ENCODE data around the gene PILRB.
"Not testable (repeated sequence)": the region's sequence is repeated elsewhere in the genome, so short reads cannot be mapped to it uniquely, and the experiment has no call there.

PILRB gene

GRCh38 chr7:100358027-100358856 lies at the start of gene PILRB:
PILRB (plus strand) TSS chr7:100358117; CDS start chr7:100358303, 186 bp downstream.
- DNase-seq: no peak

- not testable (repeated sequence) for DNase-seq
Measured at GRCh38 chr7:100318329-100318728, 39.6 kb upstream of the PILRB start.

DNA sequence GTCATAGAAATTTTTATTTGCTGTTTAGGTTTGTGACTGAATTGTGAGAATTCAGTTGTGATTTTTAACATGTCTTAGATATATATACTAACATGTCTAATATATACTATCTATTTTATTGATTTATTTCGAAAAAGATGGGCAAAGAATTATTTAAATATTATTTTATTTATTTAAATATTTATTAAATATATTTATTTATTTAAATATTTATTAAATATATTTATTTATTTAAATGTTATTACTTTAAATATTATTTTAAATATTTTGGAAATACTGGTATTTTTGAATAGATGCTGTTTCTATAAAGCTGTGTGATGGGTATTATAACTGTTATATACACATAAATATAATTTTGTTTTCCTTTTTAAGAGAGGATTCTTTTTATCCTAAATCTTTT lies 36.3 kb upstream of the PILRB start:
- not testable (repeated sequence) for DNase-seq

DNA sequence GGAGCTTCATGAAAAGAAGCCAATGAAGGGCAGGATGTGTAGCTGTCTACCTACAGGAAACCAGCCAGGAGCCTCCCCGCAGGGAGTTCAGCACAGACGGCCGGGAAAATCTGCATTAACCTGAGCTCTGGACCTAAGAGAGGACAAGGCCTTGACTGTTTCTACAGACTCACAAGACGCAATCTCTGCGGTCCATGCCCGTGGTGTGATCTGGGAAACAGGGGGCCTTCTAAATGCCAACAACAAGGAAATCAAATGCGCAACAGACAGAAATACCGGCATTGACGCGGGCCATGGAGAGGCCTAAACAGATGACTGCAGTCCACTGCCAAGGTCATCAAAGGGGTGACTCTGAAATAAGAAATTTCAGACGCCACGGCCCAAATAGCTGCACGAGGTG lies 33.7 kb upstream of the PILRB start:
- not testable (repeated sequence) for DNase-seq

GRCh38 chr7:100325671-100326070 lies 32.2 kb upstream of the PILRB start:
- not testable (repeated sequence) for DNase-seq

GRCh38 chr7:100326914-100327313 lies 31.0 kb upstream of the PILRB start:
- DNase-seq: not testable (repeated sequence)

DNA sequence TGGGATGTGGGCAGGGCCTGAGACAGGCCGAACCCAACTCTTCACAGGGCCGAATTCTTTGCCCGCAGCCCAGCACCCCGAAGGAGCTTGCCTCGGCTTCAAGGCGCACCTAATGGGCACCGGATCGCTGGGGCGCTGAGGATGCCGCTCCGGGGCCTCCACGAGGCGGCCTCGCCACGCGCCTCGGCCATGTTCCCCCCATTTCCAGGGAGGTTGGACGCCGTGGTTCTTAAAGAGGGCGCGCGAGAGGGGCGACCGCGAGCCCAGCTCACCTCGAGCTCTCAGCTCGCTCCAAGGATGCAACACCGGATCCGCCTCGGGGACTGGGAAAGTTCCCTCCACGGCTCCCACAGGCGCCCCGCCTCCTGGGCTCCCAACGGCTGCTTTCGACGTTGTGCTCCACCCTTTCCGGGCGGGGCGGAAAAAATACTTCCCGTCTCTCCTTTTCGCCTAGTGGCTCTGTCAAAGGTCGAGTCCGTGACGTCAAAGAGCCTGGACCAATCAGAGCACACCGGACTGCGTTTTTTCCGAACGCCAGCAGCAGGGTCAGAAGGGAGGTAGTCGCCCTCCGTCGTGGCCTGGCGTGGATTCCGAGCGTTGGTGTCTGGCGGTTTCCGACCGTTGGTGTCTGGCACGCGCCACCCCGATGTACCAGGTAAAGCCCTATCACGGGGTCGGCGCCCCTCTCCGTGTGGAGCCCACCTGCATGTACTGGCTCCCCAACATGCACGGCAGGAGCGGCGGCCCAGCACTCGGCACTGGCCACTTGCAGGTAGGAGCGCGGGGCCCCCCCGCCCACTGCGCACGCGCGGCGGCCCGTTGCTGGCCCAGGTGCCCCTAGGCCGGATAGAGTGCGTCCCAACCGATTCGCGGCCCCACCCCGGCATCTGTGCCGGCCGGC lies 22.1 kb upstream of the PILRB start:
- peak; percentile 90 for DNase-seq

DNA sequence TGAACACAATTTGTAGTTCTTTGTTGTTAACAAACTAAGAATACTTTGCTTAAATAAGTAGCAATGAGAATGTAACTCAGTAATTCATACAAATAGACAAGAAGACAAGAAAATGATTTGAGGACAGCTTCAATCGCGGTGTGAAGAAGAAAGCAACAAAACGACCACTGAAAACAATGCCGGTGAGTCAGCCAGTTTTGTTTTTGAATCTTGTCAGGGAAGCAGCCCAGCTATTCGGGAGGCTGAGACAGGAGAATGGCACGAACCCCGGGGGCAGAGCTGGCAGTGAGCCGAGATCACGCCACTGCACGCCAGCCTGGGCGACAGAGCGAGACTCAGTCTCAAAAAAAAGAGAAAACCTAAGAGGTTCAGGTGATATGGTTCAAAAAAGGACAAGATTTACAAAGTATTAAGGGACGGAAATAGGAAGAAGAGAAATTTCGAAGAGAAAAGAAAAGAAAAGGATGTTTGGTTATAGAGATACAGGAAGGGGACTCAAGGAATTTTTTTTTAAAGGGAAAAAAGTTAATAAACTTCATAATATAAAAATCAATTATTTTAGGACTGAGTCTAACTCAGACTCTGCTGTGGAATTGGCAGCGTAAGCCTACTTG lies 19.7 kb upstream of the PILRB start:
- DNase-seq: not testable (repeated sequence)

DNA sequence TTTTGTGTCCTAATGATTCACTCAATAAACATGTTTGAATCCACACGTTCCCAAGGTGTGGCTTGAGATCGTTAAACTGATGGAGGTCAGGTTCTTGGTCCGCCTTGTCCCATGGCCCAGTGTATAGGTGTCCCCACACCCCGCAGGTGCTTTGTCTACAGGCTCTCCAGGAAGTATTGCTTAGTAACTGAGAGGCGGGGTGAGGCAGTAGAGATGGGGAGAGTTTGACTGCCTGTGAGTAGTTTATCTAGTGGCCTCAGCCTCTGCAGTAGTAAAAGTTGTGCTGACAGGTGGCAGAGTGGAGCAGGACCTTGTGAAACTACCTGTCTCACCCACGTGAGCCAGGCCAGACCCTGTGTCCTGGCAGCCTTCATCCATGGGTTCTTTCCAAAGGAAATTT lies 16.6 kb upstream of the PILRB start:
- DNase-seq: not testable (repeated sequence)

DNA sequence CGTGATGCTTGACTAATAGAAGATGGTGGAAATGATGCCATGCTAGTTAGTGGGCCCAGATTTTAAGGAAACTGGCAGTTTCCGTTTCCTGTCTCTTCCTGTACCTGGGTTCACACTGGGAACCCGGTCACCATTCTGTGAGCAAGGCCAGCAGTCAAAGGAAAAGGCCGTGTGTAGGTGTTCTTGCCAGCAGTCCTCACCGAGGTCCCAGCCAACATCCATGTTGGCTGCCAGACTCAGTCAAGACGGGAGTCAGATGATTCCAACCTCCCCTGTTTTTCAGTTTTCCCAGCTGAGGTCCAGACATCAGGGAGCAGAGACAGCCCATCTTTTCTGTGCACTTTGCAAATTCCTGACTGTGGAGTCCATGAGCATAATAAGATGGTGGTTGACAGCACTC lies 15.2 kb upstream of the PILRB start:
- no peak for DNase-seq

GRCh38 chr7:100344124-100344559 lies 13.8 kb upstream of the PILRB start:
- DNase-seq: not testable (repeated sequence)

- peak; percentile 95 for DNase-seq
Measured at GRCh38 chr7:100344560-100345287, 13.2 kb upstream of the PILRB start.

DNA sequence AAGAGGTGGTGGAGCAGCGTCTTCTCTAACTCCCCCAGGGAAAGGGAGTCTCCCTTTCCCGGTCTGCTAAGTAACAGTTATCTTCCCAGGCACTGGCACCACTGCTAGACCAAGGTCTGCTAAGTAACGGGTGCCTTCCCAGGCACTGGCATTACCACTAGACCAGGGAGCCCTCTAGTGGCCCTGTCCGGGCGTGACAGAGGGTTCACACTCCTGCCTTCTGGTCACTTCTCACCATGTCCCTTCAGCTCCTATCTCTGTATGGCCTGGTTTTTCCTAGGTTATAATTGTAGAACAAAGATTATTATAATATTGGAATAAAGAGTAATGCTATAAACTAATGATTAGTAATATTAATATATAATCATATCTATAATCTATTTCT lies 12.6 kb upstream of the PILRB start:
- peak; percentile 76 for DNase-seq

DNA sequence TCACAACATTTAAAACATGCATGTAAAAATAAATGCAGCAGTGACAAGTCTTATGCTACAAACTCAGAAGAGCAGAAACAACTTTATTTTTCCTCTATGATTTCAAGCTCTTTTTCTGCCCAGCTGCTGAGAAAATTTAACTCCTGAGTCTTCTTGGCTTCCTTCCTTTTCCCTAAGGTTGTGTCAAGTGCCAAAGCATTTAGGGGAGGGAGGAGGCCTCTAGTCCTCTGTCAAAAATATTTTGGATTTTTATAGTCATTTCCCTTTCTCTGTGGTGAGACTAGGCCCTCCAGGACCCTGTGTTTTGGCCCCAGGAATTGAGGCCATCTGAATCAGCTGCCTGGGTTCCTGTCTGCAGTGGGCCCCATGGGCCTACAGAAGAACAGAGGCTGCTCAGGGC lies 11.0 kb upstream of the PILRB start:
- DNase-seq: no peak

DNA sequence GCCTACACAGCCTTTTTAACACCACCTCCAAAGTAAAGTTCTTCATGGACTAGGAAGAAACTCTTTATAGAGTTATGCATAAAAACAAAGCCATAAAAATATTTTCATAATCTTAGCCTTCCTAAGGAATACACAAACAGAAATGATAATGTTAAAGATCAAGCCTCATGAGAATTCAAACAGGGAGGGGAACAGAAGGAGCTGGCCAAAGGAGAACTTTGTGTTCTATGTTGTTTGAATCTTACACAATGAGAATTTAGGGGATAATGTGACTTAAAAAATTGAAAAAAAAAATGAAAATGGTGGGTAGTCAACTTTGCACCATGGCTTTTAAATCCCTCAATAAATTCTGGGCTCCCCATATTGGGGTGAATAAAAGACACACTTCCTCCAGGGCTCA lies 9.1 kb upstream of the PILRB start:
- no peak for DNase-seq

- no peak for DNase-seq
Measured at GRCh38 chr7:100349757-100350156, 8.2 kb upstream of the PILRB start.

GRCh38 chr7:100351657-100352058 lies 6.3 kb upstream of the PILRB start:
- no peak for DNase-seq

DNA sequence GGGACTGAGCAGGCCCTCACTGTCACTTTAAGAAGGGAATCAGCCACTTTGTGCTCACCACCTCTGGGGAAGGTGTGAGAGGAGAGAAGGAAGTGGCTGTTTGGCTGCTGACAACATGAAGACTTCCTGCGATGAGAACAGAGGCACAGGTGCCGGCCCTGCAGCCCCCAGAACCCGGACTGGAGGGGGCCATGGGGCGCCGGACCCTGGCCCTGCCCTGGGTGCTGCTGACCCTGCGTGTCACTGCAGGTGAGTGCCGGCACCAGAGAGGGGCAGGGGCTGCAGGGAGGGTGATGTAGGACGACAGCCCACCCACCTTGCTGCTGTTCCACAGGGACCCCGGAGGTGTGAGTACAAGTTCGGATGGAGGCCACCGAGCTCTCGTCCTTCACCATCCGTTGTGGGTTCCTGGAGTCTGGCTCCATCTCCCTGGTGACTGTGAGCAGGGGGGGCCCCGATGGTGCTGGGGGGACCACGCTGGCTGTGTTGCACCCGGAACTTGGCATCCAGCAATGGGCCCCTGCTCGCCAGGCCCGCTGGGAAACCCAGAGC lies 5.6 kb upstream of the PILRB start:
- not testable (repeated sequence) for DNase-seq

GRCh38 chr7:100352984-100353684 lies 4.8 kb upstream of the PILRB start:
- DNase-seq: no peak

DNA sequence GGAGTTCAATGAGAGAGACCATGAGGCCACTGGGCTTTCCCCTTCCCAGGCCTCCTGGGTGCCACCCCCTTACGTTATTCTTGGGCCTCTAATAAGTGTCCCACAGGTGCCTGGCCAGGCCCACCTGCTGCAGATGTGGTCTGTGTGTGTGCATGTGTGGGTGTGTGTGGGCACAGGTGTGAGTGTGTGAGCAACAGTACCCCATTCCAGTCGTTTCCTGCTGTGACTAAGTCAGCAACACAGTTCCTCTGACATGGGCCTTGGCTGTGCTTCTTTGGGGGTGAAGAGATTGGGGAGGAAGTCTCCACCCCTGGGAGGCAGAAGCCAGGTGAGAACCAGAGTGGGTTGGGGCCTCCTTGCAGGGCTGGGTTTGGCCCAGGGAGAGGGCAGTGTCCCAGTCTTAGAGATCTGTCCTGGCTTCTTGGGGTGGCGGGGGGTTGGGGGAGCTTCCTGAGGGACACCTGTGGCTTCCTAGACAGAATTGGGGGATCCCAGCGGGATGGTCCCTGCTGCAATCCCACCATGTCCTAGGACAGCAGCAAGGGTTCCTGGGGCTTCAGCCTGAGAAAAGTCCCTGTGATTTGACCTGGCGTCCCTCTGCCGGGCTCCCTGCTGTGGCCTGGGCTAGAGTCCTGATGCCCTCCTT lies 4.1 kb upstream of the PILRB start:
- peak; percentile 51 for DNase-seq
